HAP-1 (cell line): ENCODE results near the gene ARHGAP10.
A peak's percentile ranks its signal among the peaks of the same experiment; 100 is the strongest.

ENCODE experiments used
- DNase-seq, 2 experiments: peaks; one replicate each; pipeline ENCODE4 v3.0.0-alpha.2; 2016 to 2020; ENCODE audit warnings: low spot score in 2 of 2
- H3K27me3 ChIP-seq: fragments of 250-450 bp; sonication (Bioruptor Pico); 2 replicates; pipeline ENCODE4 v1.5.1; 2020; ENCODE audit warnings: low read depth, mild to moderate bottlenecking, moderate library complexity
- H3K36me3 ChIP-seq: fragments of 250-450 bp; sonication (Bioruptor Pico); replicated peaks from 2 replicates; pipeline ENCODE4 v1.5.1; 2020; ENCODE audit warnings: mild to moderate bottlenecking
- H3K4me1 ChIP-seq: fragments of 250-450 bp; sonication (Bioruptor Pico); 2 replicates; pipeline ENCODE4 v1.5.1; 2020; ENCODE audit warnings: mild to moderate bottlenecking
- H3K4me3 ChIP-seq: fragments of 250-450 bp; sonication (Bioruptor Pico); 2 replicates; pipeline ENCODE4 v1.5.1; 2020; ENCODE audit warnings: mild to moderate bottlenecking, moderate library complexity
- H3K9me3 ChIP-seq: fragments of 250-450 bp; sonication (Bioruptor Pico); 2 replicates; pipeline ENCODE4 v1.5.1; 2020; ENCODE audit warnings: mild to moderate bottlenecking, moderate library complexity
- in situ Hi-C: fragments of 300-500 bp; cut with MboI; formaldehyde crosslinking; loops from 3 replicates; pipeline ENCODE4 v1.14.3; 2020; ENCODE audit warnings: low sequenced_read_pairs, inconsistent platforms, mixed read lengths

The ARHGAP10 gene

GRCh38 chr4:148004228-148004857 is 272.5 kb downstream of the ARHGAP10 start:
- no peak for DNase-seq
- no peaks in the 10 kb centered on the region for H3K9me3 ChIP-seq
- H3K36me3 ChIP-seq, result no peaks in the 10 kb centered on the region
- H3K4me3 ChIP-seq, result no peak overlapping the region
- in situ Hi-C loops, result no loop called here
- peaks cover 3% of the 10 kb centered on the region; the same call in 1 of the 2 replicates for H3K4me1 ChIP-seq
- H3K27me3 ChIP-seq, result no peaks in the 10 kb centered on the region

DNA sequence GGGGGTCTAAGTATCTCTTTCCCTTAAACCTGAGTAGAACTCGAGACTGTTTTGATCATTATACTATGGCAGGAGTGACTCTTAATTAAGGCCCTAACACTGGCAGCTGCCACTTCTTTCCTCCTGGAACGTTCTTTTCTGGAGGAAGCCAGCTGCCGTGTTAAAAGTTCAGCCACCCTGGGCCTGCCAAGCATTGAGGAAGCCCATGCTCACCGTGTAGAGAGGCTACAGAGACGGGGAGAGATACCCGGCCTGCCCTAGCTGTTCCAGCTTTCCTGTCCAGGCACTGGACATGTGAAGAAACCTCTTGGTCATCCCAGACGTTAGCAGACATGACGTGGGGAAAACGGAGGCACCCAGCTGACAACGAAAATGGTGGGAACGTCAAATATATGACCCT is 274.1 kb downstream of the ARHGAP10 start:
- no peaks in the 10 kb centered on the region for H3K27me3 ChIP-seq
- no peaks in the 10 kb centered on the region for H3K36me3 ChIP-seq
- no peak for DNase-seq
- H3K9me3 ChIP-seq, result no peaks in the 10 kb centered on the region
- peaks cover 3% of the 10 kb centered on the region; the same call in 1 of the 2 replicates for H3K4me1 ChIP-seq
- in situ Hi-C loops, result no loop called here
- no peak overlapping the region for H3K4me3 ChIP-seq

DNA sequence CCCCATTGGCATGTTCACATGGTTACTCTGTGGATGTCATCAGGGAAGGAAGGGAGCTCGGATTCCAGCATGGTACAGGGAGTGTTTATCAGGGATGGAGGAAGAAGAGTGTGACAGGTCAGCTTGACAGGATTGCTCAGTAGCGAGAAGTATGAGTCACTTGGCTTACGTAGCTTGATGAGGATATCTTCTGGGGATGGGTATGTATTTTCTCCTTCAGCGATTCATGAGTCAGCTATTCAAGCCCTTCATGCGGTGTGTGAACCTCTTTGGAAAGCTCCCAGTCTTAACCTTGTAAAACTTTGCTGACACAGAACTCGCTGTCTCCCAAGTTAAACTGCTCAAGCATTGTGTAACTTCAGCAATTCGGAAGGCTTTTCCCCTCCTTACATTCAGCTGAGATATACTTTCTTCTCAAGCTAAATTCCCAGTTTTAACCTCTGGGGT is 275.4 kb downstream of the ARHGAP10 start:
- no peaks in the 10 kb centered on the region for H3K36me3 ChIP-seq
- no peaks in the 10 kb centered on the region for H3K27me3 ChIP-seq
- DNase-seq, result no peak
- in situ Hi-C loops, result no loop called here
- no peaks in the 10 kb centered on the region for H3K9me3 ChIP-seq
- H3K4me1 ChIP-seq, result peaks cover 3% of the 10 kb centered on the region; the same call in 1 of the 2 replicates
- H3K4me3 ChIP-seq, result no peak overlapping the region

GRCh38 chr4:148007792-148008191 is 275.9 kb downstream of the ARHGAP10 start:
- no peak overlapping the region for H3K4me3 ChIP-seq
- H3K36me3 ChIP-seq, result no peaks in the 10 kb centered on the region
- in situ Hi-C loops, result no loop called here
- DNase-seq, result no peak
- H3K9me3 ChIP-seq, result no peaks in the 10 kb centered on the region
- H3K27me3 ChIP-seq, result no peaks in the 10 kb centered on the region
- peaks cover 3% of the 10 kb centered on the region; the same call in 1 of the 2 replicates for H3K4me1 ChIP-seq

DNA sequence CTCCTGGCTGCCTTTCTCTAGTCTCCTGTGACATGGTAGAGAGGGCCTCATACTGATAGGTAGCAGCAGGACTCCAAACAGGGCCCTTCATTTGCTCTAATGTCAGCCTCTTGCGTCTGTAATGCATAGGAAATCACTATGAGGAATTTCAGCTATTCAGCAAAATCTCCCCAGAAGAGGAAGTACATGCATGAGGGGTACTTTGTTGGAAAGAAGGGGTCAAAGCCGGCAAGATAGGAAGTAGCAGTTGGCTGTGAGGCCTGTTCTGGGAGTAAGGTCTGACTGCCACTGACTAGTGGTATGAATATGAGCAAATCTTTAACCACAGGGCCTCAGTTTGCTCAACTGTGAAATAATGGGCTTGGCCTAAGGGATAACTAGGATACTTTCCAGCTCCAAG is 283.2 kb downstream of the ARHGAP10 start:
- DNase-seq, result no peak
- Histone ChIP-seq H3K4me3 (no peak overlapping the region), H3K4me1 (no peaks in the 10 kb centered on the region), H3K27me3 (no peaks in the 10 kb centered on the region), H3K9me3 (no peaks in the 10 kb centered on the region), H3K36me3 (no peaks in the 10 kb centered on the region)
- in situ Hi-C loops, result no loop called here

DNA sequence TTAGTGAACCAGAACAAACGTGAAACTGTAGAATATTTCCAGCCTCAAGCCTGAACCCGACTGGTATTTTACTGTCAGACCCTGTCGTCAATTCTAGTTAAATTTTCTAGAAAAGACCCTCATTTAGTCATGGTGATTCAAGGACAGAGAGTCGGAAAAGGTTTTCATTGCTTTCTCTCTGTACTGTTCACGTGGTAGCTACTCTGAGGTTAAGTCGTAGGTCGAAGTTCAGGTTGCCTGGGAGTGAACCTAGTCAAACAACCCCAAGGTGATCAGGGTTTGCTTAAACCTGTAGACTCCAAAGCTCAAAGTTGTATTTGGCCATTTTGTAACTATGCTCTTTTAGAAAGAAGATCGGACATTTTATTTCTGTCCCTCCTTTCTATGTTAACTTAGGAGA is 283.6 kb downstream of the ARHGAP10 start:
- in situ Hi-C loops, result no loop called here
- H3K4me3 ChIP-seq, result no peak overlapping the region
- H3K36me3 ChIP-seq, result no peaks in the 10 kb centered on the region
- no peaks in the 10 kb centered on the region for H3K9me3 ChIP-seq
- DNase-seq, result no peak
- H3K4me1 ChIP-seq, result no peaks in the 10 kb centered on the region
- no peaks in the 10 kb centered on the region for H3K27me3 ChIP-seq

DNA sequence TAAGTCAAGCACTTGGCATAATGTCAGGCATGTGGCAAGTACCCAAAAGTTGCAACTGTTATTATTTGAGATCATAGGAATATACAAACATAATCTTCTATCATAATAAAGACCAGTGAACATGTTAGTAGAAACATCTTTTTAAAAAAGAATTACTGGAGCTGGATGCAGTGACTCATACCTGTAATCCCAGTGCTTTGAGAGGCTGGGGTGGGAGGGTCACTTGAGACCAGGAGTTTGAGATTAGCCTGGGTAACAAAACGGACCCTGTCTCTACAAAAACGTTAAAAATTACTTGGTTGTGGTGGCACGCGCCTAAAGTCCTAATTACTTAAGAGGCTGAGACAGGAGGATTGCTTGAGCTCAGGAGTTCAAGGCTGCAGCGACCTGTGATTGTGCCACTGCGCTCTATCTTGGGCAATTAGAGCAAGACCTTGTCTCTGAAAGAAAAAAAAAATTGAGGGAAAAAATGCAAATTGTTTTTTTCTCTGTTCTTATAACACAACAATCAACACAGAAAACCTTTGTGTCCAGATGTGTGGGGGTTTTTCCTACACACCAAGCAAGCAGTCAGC is 284.3 kb downstream of the ARHGAP10 start:
- Histone ChIP-seq H3K9me3 (no peaks in the 10 kb centered on the region), H3K4me3 (no peak overlapping the region)
- in situ Hi-C loops, result no loop called here

DNA sequence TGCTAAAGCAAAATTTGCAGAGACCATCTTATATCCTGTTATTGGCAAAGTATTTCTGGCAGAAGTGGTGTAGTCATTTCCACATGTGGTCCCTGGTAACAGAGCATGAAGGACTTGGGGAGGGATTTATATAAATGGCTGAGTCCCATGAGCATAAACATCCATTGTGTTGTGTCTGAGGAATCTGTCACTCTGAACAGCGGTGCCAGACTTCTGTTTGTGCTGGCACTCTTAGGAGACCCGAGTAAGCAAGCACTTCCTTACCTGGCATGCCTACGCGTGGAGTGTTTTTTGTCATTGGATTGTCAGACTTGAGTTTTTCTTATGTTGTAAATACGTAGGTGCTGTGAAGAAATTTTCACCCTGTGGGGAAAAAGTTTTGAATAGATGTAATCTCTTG is 285.9 kb downstream of the ARHGAP10 start:
- Histone ChIP-seq H3K4me1 (no peaks in the 10 kb centered on the region), H3K4me3 (no peak overlapping the region), H3K9me3 (no peaks in the 10 kb centered on the region), H3K27me3 (no peaks in the 10 kb centered on the region), H3K36me3 (no peaks in the 10 kb centered on the region)
- no peak for DNase-seq
- in situ Hi-C loops, result no loop called here

More for the DNA sequence above, 284.3 kb downstream of the ARHGAP10 start:
- H3K4me1 ChIP-seq, result no peaks in the 10 kb centered on the region
- no peak for DNase-seq
- H3K36me3 ChIP-seq, result no peaks in the 10 kb centered on the region
- H3K27me3 ChIP-seq, result no peaks in the 10 kb centered on the region

DNA sequence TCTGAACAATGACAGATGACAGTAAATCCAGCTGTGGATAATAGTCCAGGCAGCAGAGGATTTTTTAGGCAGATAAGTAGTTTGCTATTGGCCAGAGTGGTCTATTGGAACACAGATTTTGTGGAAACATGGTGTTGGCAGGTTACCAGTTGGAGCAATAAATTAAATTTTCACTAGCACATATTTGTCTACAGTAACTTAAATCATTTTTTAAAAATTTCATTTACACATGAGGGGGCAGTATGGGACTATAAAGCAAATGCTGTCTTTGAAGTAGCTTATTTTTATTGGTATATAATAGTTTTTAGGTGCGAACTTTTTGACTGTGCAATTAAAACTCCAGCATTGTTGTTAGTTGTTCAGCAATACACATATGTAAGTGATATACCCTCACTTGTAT is 289.8 kb downstream of the ARHGAP10 start:
- no peak for DNase-seq
- Histone ChIP-seq H3K4me3 (no peak overlapping the region), H3K36me3 (no peaks in the 10 kb centered on the region), H3K9me3 (no peaks in the 10 kb centered on the region), H3K27me3 (no peaks in the 10 kb centered on the region), H3K4me1 (peaks cover 11% of the 10 kb centered on the region)
- in situ Hi-C loops, result no loop called here

DNA sequence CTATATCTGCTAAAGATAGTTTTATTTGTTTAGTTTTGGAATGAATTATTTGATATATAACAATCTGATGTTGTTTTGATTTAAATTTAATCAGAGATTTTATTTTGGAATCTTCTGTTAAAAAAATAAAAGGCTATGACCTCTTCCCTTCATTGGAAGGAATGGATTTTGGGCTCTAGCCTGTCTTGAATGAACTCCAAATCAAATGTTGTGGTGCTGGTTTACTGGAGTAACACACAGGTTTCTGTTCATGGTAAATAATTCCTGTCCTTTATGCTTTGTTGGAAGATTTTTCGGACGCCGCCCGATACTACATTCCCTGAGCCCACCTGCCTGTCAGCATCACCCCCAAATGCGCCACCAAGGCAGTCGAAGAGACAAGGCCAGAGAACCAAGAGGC is 291.1 kb downstream of the ARHGAP10 start:
- no peak for DNase-seq
- no peaks in the 10 kb centered on the region for H3K27me3 ChIP-seq
- in situ Hi-C loops, result no loop called here

DNA sequence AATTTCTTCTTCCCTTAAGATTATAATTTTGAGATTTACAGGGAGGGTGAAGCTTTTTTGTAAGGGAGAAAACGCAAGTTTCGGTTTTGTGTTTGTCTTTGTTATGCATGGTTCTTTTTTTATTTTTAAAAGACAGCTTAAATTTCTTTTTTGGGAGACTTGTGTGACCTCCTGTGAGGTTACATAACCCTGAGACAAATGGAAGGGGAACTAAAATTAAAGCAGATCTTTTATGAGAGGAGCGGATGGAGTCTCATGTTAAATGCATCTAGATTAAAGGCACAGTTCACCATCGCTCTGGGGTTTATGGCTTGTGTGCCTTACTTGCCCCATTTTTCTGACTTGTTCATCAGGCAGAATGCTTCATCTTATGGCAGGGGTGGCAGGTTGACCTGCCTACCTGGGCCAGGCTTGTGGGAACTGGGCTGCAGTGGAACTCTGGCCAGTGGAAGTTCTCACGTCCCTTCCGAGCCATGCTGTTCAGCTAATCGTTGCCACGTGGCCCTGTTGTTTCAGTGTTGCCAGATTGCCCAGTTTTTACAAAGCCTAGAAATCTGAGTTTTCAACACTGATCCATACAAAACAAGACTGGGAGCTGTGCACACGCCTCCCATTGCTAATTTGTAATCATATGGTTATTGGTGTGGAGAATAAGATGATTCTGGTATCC is 291.8 kb downstream of the ARHGAP10 start:
- H3K4me3 ChIP-seq, result no peak overlapping the region

More for the DNA sequence above, 291.1 kb downstream of the ARHGAP10 start:
- H3K9me3 ChIP-seq, result no peaks in the 10 kb centered on the region
- peaks cover 11% of the 10 kb centered on the region for H3K4me1 ChIP-seq
- H3K36me3 ChIP-seq, result no peaks in the 10 kb centered on the region
- H3K4me3 ChIP-seq, result no peak overlapping the region

GRCh38 chr4:148025981-148026380 is 294.1 kb downstream of the ARHGAP10 start:
- H3K36me3 ChIP-seq, result no peaks in the 10 kb centered on the region
- no peaks in the 10 kb centered on the region for H3K27me3 ChIP-seq
- in situ Hi-C loops, result no loop called here
- H3K4me3 ChIP-seq, result no peak overlapping the region
- peaks cover 14% of the 10 kb centered on the region for H3K4me1 ChIP-seq
- DNase-seq, result no peak
- no peaks in the 10 kb centered on the region for H3K9me3 ChIP-seq

More for the DNA sequence above, 291.8 kb downstream of the ARHGAP10 start:
- in situ Hi-C loops, result no loop called here
- Histone ChIP-seq H3K36me3 (no peaks in the 10 kb centered on the region), H3K27me3 (no peaks in the 10 kb centered on the region), H3K9me3 (no peaks in the 10 kb centered on the region), H3K4me1 (peaks cover 11% of the 10 kb centered on the region)
- peak in 1 of 2 experiments; percentile 51 for DNase-seq

DNA sequence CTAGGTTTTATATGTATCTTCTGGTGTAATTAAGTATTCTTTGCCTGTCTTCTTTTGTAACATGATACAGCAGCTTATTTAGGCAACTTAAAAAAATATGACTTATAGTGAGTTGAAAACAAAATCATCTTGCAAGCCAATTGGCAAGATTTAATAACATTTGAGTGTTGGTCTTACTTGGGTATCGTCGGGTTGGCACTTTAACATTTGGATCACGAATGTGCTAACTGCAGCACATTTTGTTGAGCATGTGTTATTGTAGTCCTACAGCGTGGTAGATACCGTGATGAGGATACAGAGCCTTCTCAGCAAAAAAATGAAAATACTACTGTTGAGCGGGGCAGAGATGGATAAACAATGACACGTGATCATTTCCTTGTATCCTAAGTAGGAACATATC is 295.3 kb downstream of the ARHGAP10 start:
- peaks cover 14% of the 10 kb centered on the region for H3K4me1 ChIP-seq
- DNase-seq, result no peak
- no peaks in the 10 kb centered on the region for H3K9me3 ChIP-seq
- no peaks in the 10 kb centered on the region for H3K36me3 ChIP-seq
- H3K4me3 ChIP-seq, result no peak overlapping the region
- no peaks in the 10 kb centered on the region for H3K27me3 ChIP-seq
- in situ Hi-C loops, result no loop called here

GRCh38 chr4:148029781-148030180 is 297.9 kb downstream of the ARHGAP10 start:
- H3K9me3 ChIP-seq, result no peaks in the 10 kb centered on the region
- H3K36me3 ChIP-seq, result no peaks in the 10 kb centered on the region
- no peak for DNase-seq
- no peak overlapping the region for H3K4me3 ChIP-seq
- no peaks in the 10 kb centered on the region for H3K27me3 ChIP-seq
- in situ Hi-C loops, result no loop called here
- H3K4me1 ChIP-seq, result peaks cover 4% of the 10 kb centered on the region; the same call in 1 of the 2 replicates
